Testis (tissue), 3 donors: Measurements from ENCODE around the gene TBX10. TPM values are rescaled to one million over a fixed set of nuclear protein-coding genes. Genes with fewer than 3 reads are reported as not detected.
"Not testable (repeated sequence)": the region's sequence is repeated elsewhere in the genome, so short reads cannot be mapped to it uniquely, and the experiment has no call there.

Experiments
- DNase-seq: peaks from one replicate; pipeline ENCODE4 v3.0.0-alpha.2; 2019
- H3K27ac ChIP-seq, 2 donors: fragments of 200-600 bp; sonication (generic); one replicate each; pipeline ENCODE4 v1.5.1; 2019
- H3K27me3 ChIP-seq: fragments of 200-600 bp; sonication (generic); one replicate; pipeline ENCODE4 v1.5.1; 2019
- H3K36me3 ChIP-seq: fragments of 200-600 bp; sonication (generic); one replicate; pipeline ENCODE4 v1.5.1; 2017; ENCODE audit warnings: low read depth; ENCODE audit errors: missing control alignments
- H3K4me1 ChIP-seq: fragments of 200-600 bp; sonication (generic); one replicate; pipeline ENCODE4 v1.5.1; 2019
- H3K4me3 ChIP-seq, 2 donors: fragments of 200-600 bp; sonication (generic); one replicate each; pipeline ENCODE4 v1.5.1; 2017 to 2019
- H3K9me3 ChIP-seq: fragments of 200-600 bp; sonication (generic); one replicate; pipeline ENCODE4 v1.5.1; 2017
- POLR2A ChIP-seq: fragments of 450-650 bp; IDR thresholded peaks from one replicate; pipeline ENCODE4 v1.6.1; 2017; ENCODE audit warnings: antibody characterized with exemption, mild to moderate bottlenecking, moderate library complexity
- WGBS, 2 donors: methylation state at CpG; one replicate each; pipeline ENCODE4 v1.1.5; 2018; 5-methylcytosine and 5-hydroxymethylcytosine counted together
- intact Hi-C: fragments of 100-400 bp; cut with DNase I; formaldehyde crosslinking; loops from one replicate; pipeline ENCODE4 v1.15.1; 2023; ENCODE audit warnings: low total_unique reads
- polyA plus RNA-seq: library from polyadenylated mRNA; stranded (reverse); fragments of 350-450 nt; fragmentation: Illumina TruSeq; extraction: RNeasy Lipid Tissue Mini Kit (QIAGEN cat#74804); gene quantifications from one replicate; pipeline ENCODE4 v1.2.3, GENCODE V29; 2014; ENCODE audit warnings: low read depth, low replicate concordance; ENCODE audit not compliant: insufficient read depth
- total RNA-seq, 2 donors: library from RNA; depleted of rRNA; stranded (reverse); fragments of >200 nt; gene quantifications; one replicate each; pipeline ENCODE4 v1.2.3, GENCODE V29; 2016
- TF ChIP-seq, protein P1 (sequence below), 3 experiments: fragments of 450-650 bp in 2 of 3; fragments of 200-600 bp in 1 of 3; sonication (generic) in 1 of 3; IDR thresholded peaks; one replicate each; pipeline ENCODE4 v1.5.1; 2016 to 2019; ENCODE audit warnings: antibody characterized with exemption in 3 of 3, mild to moderate bottlenecking in 2 of 3, moderate library complexity in 1 of 3

Gene TBX10
- total and polyA plus RNA-seq, 3 donors from 2014 or later = 0.50 TPM; not detected in 2

DNA sequence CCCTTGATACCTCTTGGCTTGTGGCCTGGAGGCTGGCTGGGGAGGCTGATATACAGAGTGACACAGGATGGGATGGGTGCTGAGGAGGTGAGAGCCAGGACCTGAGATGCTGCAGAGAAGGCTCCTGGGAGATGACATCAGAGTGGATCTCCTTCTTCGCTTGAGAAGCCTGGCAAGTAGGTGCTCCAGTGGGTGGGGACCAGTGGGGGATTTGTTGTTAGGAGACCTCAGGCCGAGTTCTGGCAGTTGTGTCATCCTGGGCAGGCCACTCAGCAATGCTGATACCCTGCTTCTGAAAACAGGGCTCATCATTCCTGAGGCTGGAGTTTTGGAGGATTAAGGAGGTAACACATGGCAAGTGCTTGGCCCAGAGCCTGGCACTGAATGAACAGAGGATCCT, 34.7 kb downstream of the TBX10 start:
- DNase-seq = no peak
- Histone ChIP-seq H3K4me3 (no peak overlapping the region), H3K27ac (no peak overlapping the region), H3K4me1 (peaks cover 18% of the 10 kb centered on the region), H3K9me3 (no peaks in the 10 kb centered on the region), H3K36me3 (no peaks in the 10 kb centered on the region), H3K27me3 (no peaks in the 10 kb centered on the region)
- TF ChIP-seq, protein P1, sequence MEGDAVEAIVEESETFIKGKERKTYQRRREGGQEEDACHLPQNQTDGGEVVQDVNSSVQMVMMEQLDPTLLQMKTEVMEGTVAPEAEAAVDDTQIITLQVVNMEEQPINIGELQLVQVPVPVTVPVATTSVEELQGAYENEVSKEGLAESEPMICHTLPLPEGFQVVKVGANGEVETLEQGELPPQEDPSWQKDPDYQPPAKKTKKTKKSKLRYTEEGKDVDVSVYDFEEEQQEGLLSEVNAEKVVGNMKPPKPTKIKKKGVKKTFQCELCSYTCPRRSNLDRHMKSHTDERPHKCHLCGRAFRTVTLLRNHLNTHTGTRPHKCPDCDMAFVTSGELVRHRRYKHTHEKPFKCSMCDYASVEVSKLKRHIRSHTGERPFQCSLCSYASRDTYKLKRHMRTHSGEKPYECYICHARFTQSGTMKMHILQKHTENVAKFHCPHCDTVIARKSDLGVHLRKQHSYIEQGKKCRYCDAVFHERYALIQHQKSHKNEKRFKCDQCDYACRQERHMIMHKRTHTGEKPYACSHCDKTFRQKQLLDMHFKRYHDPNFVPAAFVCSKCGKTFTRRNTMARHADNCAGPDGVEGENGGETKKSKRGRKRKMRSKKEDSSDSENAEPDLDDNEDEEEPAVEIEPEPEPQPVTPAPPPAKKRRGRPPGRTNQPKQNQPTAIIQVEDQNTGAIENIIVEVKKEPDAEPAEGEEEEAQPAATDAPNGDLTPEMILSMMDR (IDR thresholded peaks at IDR 0.05) = no peak
- no peak for TF ChIP-seq POLR2A
- intact Hi-C loops = no loop called here
- 77 to 88% methylated on average over 1 to 2 of the region's 2 CpGs for WGBS, 2 donors

DNA sequence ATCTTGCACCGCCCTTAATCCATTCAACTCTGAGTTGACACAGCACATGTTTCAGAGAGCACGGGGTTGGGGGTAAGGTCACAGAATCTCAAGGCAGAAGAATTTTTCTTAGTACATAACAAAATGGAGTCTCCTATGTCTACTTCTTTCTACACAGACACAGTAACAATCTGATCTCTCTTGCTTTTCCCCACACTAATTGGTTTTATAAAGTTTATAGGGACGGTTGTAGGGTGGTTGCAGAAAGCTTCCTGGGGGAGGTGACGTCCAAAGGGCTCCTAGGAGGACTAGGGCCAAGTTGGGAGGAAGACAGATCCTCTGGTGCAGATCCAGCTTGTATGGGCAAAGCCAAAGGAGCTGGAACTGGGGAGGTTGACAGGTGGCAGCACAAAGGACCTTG, 35.4 kb downstream of the TBX10 start:
- intact Hi-C loops, DNase-seq, H3K4me3 ChIP-seq, H3K9me3 ChIP-seq, H3K36me3 ChIP-seq, H3K27me3 ChIP-seq, H3K27ac ChIP-seq: not testable (repeated sequence)
- H3K4me1 ChIP-seq = peaks cover 18% of the 10 kb centered on the region
- 76 to 88% methylated on average over 2 to 3 of the region's 4 CpGs for WGBS, 2 donors

DNA sequence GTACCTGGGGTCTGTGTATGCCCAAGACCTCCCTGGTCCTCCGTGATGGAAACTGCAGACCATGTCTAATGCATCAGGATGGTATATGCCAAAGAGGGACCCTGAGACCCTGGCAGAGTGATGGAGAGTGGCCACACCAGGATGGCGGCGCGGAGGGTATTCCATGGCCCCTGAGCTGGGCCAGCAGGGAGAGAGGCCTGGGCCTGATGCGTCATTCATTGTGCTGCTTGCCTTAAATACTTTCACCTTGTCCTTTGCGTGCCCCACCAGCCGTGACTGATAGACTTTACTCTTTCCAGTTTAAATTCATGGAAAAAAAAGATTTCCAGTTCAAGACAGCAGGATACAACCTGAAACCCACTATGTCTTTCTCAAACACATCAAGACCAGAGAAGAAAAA, 38.5 kb downstream of the TBX10 start:
- Histone ChIP-seq H3K4me3 (no peak overlapping the region), H3K4me1 (peaks cover 7% of the 10 kb centered on the region), H3K36me3 (no peaks in the 10 kb centered on the region), H3K9me3 (no peaks in the 10 kb centered on the region), H3K27me3 (no peaks in the 10 kb centered on the region), H3K27ac (no peak overlapping the region)
- no peak for DNase-seq
- 89 to 98% methylated on average over 7 of the region's 7 CpGs for WGBS, 2 donors
- TF ChIP-seq, protein P1 (IDR thresholded peaks at IDR 0.05) = no peak
- TF ChIP-seq POLR2A = no peak
- intact Hi-C loops = no loop called here

DNA sequence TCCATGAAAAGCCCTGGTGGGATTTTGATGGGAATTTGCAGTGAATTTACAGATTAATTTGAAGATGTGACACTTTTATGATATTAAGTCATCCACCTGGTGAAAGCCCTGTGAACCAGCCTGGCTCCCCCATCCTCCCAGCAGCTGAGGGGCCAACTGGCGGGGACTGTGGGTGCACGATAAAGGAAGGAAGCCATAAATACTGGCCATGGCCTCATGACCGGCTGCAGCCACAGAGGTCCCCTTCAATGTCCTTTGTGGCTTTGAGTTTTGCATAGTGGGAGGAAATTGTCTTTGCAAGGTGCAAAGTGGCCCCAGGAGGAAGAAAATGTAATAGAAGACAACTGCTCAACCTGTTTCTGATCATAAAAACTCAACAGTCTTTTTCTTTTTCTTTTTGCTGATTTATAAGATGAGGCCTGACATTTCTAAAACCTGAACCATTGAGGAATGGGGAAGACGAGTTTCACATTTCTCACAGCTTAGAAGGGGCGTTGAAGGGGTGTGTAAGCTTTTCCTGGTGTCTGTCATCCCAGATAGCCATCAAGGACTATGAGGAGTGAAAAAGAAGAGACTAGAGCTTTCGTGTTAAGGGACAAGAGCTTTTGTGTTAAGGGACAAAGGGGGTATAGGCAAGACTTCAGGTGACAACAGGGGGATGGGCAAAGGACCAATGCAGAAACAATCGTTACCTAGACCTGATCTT, 39.1 kb downstream of the TBX10 start:
- 56 to 69% methylated on average over 7 of the region's 7 CpGs for WGBS, 2 donors

DNA sequence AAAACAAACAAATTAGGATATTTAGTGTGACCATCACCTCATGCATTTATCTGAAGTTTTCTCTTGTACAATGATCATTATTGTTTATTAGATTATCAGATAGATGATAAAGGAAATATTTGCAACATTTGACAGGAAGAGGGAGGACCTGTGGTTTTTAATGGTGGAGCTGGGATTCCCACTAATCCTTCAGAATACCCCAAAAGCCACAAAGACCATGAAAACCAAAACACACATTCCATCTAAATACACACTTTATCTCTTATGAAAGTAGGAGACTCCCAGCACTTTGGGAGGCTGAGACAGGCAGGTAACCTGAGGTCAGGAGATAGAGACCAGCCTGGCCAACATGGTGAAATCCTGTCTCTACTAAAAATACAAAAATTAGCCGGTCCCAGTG, 40.4 kb downstream of the TBX10 start:
- TF ChIP-seq POLR2A = no peak
- TF ChIP-seq, protein P1 (IDR thresholded peaks at IDR 0.05) = no peak
- Histone ChIP-seq H3K4me1 (no peaks in the 10 kb centered on the region), H3K36me3 (no peaks in the 10 kb centered on the region), H3K4me3 (no peak overlapping the region), H3K9me3 (no peaks in the 10 kb centered on the region), H3K27ac (no peak overlapping the region), H3K27me3 (no peaks in the 10 kb centered on the region)
- WGBS, 2 donors = 86 to 100% methylated on average over 1 of the region's 1 CpG
- intact Hi-C loops = no loop called here
- no peak for DNase-seq

More for the DNA sequence above, 39.1 kb downstream of the TBX10 start:
- TF ChIP-seq POLR2A = no peak
- TF ChIP-seq, protein P1 (IDR thresholded peaks at IDR 0.05) = no peak
- no peaks in the 10 kb centered on the region for H3K36me3 ChIP-seq
- H3K4me1 ChIP-seq = peaks cover under 1% of the 10 kb centered on the region
- H3K9me3 ChIP-seq = no peaks in the 10 kb centered on the region
- no peak for DNase-seq
- no peaks in the 10 kb centered on the region for H3K27me3 ChIP-seq
- intact Hi-C loops = no loop called here
- no peak overlapping the region for H3K27ac ChIP-seq
- H3K4me3 ChIP-seq = no peak overlapping the region

DNA sequence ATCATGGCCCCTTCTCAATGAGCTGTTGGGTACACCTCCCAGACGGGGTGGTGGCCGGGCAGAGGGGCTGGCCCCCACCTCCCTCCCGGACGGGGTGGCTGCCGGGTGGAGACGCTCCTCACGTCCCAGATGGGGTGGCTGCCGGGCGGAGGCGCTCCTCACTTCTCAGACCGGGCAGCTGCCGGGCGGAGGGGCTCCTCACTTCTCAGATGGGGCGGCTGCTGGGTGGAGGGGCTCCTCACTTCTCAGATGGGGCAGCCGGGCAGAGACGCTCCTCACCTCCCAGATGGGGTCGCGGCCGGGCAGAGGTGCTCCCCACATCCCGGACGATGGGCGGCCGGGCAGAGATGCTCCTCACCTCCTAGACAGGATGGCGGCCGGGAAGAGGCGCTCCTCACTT, 41.6 kb downstream of the TBX10 start:
- not testable (repeated sequence) for H3K4me1 ChIP-seq

DNA sequence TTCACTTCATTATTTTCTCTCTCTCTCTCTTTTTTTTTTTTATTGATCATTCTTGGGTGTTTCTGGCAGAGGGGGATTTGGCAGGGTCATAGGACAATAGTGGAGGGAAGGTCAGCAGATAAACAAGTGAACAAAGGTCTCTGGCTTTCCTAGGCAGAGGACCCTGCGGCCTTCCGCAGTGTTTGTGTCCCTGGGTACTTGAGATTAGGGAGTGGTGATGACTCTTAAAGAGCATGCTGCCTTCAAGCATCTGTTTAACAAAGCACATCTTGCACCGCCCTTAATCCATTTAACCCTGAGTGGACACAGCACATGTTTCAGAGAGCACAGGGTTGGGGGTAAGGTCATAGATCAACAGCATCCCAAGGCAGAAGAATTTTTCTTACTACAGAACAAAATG, 42.1 kb downstream of the TBX10 start:
- H3K36me3 ChIP-seq, H3K9me3 ChIP-seq, DNase-seq, H3K27ac ChIP-seq, H3K27me3 ChIP-seq, H3K4me1 ChIP-seq, intact Hi-C loops, H3K4me3 ChIP-seq: not testable (repeated sequence)
- WGBS, 2 donors = 88 to 91% methylated on average over 3 of the region's 3 CpGs

More for the DNA sequence above, 41.6 kb downstream of the TBX10 start:
- H3K4me3 ChIP-seq, H3K36me3 ChIP-seq, DNase-seq, intact Hi-C loops, H3K9me3 ChIP-seq, H3K27ac ChIP-seq, H3K27me3 ChIP-seq: not testable (repeated sequence)
- 90% methylated on average over 10 to 17 of the region's 26 CpGs for WGBS, 2 donors
